HepG2 (cell line): Measurements from ENCODE around the gene FSD2. TPM values are rescaled to one million over a fixed set of nuclear protein-coding genes. Genes with fewer than 3 reads are reported as not detected.

Experiments used
- ATF1 ChIP-seq: IDR thresholded peaks from 2 replicates; pipeline ENCODE4 v1.6.1; 2016; ENCODE audit warnings: mild to moderate bottlenecking, control low read depth
- BHLHE40 ChIP-seq: IDR thresholded peaks from 2 replicates; pipeline ENCODE4 v1.6.1; 2011; ENCODE audit warnings: low read length, improper control_type of control experiment
- DMAP1 ChIP-seq: IDR thresholded peaks from 2 replicates; pipeline ENCODE4 v1.6.1; 2016
- ELF3 ChIP-seq: IDR thresholded peaks from 2 replicates; pipeline ENCODE4 v1.6.1; 2016; ENCODE audit warnings: missing genetic modification reagents, missing compliant biosample characterization
- FIP1L1 ChIP-seq: fragments of 200-400 bp; formaldehyde crosslinking; IDR thresholded peaks from 2 replicates; pipeline ENCODE4 v1.6.1; 2018; ENCODE audit warnings: low read depth, mild to moderate bottlenecking, low read length, moderate library complexity, borderline replicate concordance; ENCODE audit not compliant: insufficient read depth
- KLF15 ChIP-seq: sonication (generic); formaldehyde crosslinking; IDR thresholded peaks from 2 replicates; pipeline ENCODE4 v1.8.1; 2023; ENCODE audit warnings: borderline replicate concordance, mild to moderate bottlenecking, inconsistent platforms, missing genetic modification reagents, mixed read lengths
- NFE2L1 ChIP-seq: sonication (generic); formaldehyde crosslinking; IDR thresholded peaks from 2 replicates; pipeline ENCODE4 v1.4.0; 2020; ENCODE audit warnings: missing genetic modification reagents, mild to moderate bottlenecking, borderline replicate concordance
- POLR2G ChIP-seq: fragments of 200-400 bp; formaldehyde crosslinking; IDR thresholded peaks from 2 replicates; pipeline ENCODE4 v1.6.1; 2018; ENCODE audit warnings: mild to moderate bottlenecking, low read depth, low read length, moderate library complexity
- SIX4 ChIP-seq: sonication (generic); formaldehyde crosslinking; IDR thresholded peaks from 2 replicates; pipeline ENCODE4 v1.4.0; 2020; ENCODE audit warnings: missing genetic modification reagents
- SNAPC2 ChIP-seq: sonication (generic); formaldehyde crosslinking; IDR thresholded peaks from 2 replicates; pipeline ENCODE4 v1.8.1; 2022; ENCODE audit warnings: mild to moderate bottlenecking, missing genetic modification reagents
- SP2 ChIP-seq: sonication (generic); formaldehyde crosslinking; IDR thresholded peaks from 2 replicates; pipeline ENCODE4 v1.5.1; 2020; ENCODE audit warnings: mild to moderate bottlenecking, missing genetic modification reagents
- TGIF2 ChIP-seq: IDR thresholded peaks from 2 replicates; pipeline ENCODE4 v1.6.1; 2016; ENCODE audit warnings: control low read depth, missing compliant biosample characterization
- ZFY ChIP-seq: sonication (generic); formaldehyde crosslinking; IDR thresholded peaks from 2 replicates; pipeline ENCODE4 v1.4.0; 2020; ENCODE audit warnings: missing genetic modification reagents
- ZNF253 ChIP-seq: sonication (generic); formaldehyde crosslinking; IDR thresholded peaks from 2 replicates; pipeline ENCODE4 v1.8.0; 2022; ENCODE audit warnings: mild to moderate bottlenecking, missing genetic modification reagents, borderline replicate concordance
- ZNF256 ChIP-seq: sonication (generic); formaldehyde crosslinking; conservative IDR thresholded peaks from 2 replicates; pipeline ENCODE4 v1.4.0; 2020; ENCODE audit warnings: missing genetic modification reagents
- ZNF619 ChIP-seq: sonication (generic); formaldehyde crosslinking; IDR thresholded peaks from 2 replicates; pipeline ENCODE4 v1.4.0; 2020; ENCODE audit warnings: mild to moderate bottlenecking, missing genetic modification reagents
- ZNF747 ChIP-seq: sonication (generic); formaldehyde crosslinking; IDR thresholded peaks from 2 replicates; pipeline ENCODE4 v1.8.1; 2023; ENCODE audit warnings: missing genetic modification reagents, mild to moderate bottlenecking, borderline replicate concordance
- ZNF816 ChIP-seq: sonication (generic); formaldehyde crosslinking; IDR thresholded peaks from 2 replicates; pipeline ENCODE4 v1.8.0; 2022; ENCODE audit warnings: missing genetic modification reagents, mild to moderate bottlenecking, borderline replicate concordance
- polyA plus RNA-seq, 8 experiments: library from polyadenylated mRNA; depleted of rRNA in 3 of 8; stranded (reverse) in 7 of 8; unstranded in 1 of 8; fragments of >200 nt; fragmentation: Illumina TruSeq in 4 of 8; extraction: Trizol in 4 of 8; gene quantifications; 2 replicates each; pipeline versions ENCODE4 v1.2.1 to v1.2.3, GENCODE V29; 2011 to 2016; ENCODE audit warnings: low read depth in 4 of 8, missing spikeins in 1 of 8, mixed read lengths in 1 of 8; ENCODE audit not compliant: insufficient read depth in 1 of 8
- total RNA-seq, 5 experiments: library from RNA; depleted of rRNA; stranded (reverse); fragments of >200 nt; fragmentation: Illumina TruSeq; extraction: Trizol; gene quantifications; 2 replicates each; pipeline ENCODE4 v1.2.3, GENCODE V29; 2016; ENCODE audit warnings: low read depth in 1 of 5
- TF ChIP-seq, protein P1 (sequence below): sonication (generic); formaldehyde crosslinking; conservative IDR thresholded peaks from 2 replicates; pipeline ENCODE4 v1.8.0; 2022; ENCODE audit warnings: missing genetic modification reagents
- TF ChIP-seq, protein P2 (sequence below): sonication (generic); formaldehyde crosslinking; IDR thresholded peaks from 2 replicates; pipeline ENCODE4 v1.8.0; 2022; ENCODE audit warnings: mild to moderate bottlenecking, missing genetic modification reagents, moderate library complexity
- TF ChIP-seq, protein P3 (sequence below): sonication (generic); formaldehyde crosslinking; IDR thresholded peaks from 2 replicates; pipeline ENCODE4 v1.9.0; 2021; ENCODE audit warnings: missing genetic modification reagents, borderline replicate concordance
- TF ChIP-seq, protein P4 (sequence below): sonication (generic); formaldehyde crosslinking; conservative IDR thresholded peaks from 2 replicates; pipeline ENCODE4 v1.4.0; 2020; ENCODE audit warnings: mild to moderate bottlenecking, missing genetic modification reagents, moderate library complexity

FSD2 gene
- total and polyA plus RNA-seq, 2 of the 13 experiments (the other 11 are each of a cell fraction or from before 2014, with no cell fraction given) = not detected

DNA sequence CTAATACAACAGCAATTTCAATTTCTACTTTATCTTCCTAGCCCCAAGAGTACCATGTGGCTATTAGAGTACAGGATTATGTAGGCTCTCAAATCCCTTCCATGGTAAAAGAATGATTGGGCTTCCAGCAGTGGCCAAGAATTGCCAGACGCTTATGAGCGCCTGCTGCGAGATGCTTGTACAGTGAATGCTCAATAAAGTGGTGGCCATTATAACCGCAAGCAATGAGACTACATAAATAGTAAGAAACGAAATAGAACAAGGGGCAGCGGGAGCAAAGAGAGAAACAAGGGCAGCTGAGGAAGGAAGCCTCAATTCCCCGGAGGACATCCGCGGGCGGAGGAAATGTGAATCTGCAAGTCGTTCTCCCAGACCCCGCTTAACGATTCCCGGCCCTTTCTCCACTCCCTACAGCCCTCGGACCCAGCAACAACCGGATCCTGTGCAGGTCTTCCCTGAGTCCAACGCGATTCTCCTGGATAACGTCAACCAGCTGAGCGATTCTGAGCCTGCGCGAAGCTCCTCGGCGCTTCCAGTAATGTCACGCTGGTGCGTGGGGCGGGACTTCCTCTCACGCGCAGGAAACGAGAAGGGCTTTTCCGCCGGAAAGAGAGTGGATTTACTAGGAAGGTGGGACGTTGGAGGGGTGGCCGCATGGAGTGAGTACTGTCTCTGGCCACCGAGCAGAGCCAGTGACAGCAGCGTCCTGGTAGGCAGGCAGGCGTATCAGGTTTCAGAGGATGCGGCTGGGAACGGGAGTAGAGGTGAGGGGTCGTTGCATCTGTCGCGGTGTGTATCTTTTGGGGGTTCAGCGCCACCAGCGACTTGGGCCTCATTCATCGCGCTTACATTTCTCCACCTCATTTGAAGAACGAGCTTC lies 55.7 kb downstream of the FSD2 start (continued):
- 0 out of 2 replicates have a peak, but pooled peaks have one; percentile 46 for TF ChIP-seq ZNF256 (CRISPR knock-in tag)
- TF ChIP-seq NFE2L1 = no peak
- TF ChIP-seq BHLHE40 = peak; percentile 56
- TF ChIP-seq ATF1 (CRISPR knock-in tag) = peak; percentile 76
- TF ChIP-seq DMAP1 (CRISPR knock-in tag) = peak; percentile 92
- 0 out of 2 replicates have a peak, but pooled peaks have one; percentile 55 for TF ChIP-seq TGIF2 (CRISPR knock-in tag)
- no peak for TF ChIP-seq ZNF619 (CRISPR knock-in tag)
- TF ChIP-seq POLR2G = peak; percentile 97
- no peak for TF ChIP-seq ZNF253 (CRISPR knock-in tag)
- TF ChIP-seq ZNF747 (CRISPR knock-in tag) = peak; percentile 84; the same call in 1 of the 2 replicates
- peak; percentile 39; the same call in 1 of the 2 replicates for TF ChIP-seq ZNF816
- peak; percentile 86; the same call in 1 of the 2 replicates for TF ChIP-seq ZFY (CRISPR knock-in tag)
- TF ChIP-seq SNAPC2 = 0 out of 2 replicates have a peak, but pooled peaks have one; percentile 58
- peak; percentile 66 for TF ChIP-seq ELF3 (CRISPR knock-in tag)
- peak; percentile 94 for TF ChIP-seq SP2 (CRISPR knock-in tag)
- TF ChIP-seq, protein P1, sequence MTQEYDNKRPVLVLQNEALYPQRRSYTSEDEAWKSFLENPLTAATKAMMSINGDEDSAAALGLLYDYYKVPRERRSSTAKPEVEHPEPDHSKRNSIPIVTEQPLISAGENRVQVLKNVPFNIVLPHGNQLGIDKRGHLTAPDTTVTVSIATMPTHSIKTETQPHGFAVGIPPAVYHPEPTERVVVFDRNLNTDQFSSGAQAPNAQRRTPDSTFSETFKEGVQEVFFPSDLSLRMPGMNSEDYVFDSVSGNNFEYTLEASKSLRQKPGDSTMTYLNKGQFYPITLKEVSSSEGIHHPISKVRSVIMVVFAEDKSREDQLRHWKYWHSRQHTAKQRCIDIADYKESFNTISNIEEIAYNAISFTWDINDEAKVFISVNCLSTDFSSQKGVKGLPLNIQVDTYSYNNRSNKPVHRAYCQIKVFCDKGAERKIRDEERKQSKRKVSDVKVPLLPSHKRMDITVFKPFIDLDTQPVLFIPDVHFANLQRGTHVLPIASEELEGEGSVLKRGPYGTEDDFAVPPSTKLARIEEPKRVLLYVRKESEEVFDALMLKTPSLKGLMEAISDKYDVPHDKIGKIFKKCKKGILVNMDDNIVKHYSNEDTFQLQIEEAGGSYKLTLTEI (CRISPR knock-in tag) = no peak
- peak; percentile 82 for TF ChIP-seq SIX4
- TF ChIP-seq, protein P2, sequence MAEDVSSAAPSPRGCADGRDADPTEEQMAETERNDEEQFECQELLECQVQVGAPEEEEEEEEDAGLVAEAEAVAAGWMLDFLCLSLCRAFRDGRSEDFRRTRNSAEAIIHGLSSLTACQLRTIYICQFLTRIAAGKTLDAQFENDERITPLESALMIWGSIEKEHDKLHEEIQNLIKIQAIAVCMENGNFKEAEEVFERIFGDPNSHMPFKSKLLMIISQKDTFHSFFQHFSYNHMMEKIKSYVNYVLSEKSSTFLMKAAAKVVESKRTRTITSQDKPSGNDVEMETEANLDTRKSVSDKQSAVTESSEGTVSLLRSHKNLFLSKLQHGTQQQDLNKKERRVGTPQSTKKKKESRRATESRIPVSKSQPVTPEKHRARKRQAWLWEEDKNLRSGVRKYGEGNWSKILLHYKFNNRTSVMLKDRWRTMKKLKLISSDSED (CRISPR knock-in tag) = no peak
- TF ChIP-seq, protein P3, sequence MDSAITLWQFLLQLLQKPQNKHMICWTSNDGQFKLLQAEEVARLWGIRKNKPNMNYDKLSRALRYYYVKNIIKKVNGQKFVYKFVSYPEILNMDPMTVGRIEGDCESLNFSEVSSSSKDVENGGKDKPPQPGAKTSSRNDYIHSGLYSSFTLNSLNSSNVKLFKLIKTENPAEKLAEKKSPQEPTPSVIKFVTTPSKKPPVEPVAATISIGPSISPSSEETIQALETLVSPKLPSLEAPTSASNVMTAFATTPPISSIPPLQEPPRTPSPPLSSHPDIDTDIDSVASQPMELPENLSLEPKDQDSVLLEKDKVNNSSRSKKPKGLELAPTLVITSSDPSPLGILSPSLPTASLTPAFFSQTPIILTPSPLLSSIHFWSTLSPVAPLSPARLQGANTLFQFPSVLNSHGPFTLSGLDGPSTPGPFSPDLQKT (CRISPR knock-in tag) = no peak
- TF ChIP-seq FIP1L1 = no peak
- TF ChIP-seq, protein P4, sequence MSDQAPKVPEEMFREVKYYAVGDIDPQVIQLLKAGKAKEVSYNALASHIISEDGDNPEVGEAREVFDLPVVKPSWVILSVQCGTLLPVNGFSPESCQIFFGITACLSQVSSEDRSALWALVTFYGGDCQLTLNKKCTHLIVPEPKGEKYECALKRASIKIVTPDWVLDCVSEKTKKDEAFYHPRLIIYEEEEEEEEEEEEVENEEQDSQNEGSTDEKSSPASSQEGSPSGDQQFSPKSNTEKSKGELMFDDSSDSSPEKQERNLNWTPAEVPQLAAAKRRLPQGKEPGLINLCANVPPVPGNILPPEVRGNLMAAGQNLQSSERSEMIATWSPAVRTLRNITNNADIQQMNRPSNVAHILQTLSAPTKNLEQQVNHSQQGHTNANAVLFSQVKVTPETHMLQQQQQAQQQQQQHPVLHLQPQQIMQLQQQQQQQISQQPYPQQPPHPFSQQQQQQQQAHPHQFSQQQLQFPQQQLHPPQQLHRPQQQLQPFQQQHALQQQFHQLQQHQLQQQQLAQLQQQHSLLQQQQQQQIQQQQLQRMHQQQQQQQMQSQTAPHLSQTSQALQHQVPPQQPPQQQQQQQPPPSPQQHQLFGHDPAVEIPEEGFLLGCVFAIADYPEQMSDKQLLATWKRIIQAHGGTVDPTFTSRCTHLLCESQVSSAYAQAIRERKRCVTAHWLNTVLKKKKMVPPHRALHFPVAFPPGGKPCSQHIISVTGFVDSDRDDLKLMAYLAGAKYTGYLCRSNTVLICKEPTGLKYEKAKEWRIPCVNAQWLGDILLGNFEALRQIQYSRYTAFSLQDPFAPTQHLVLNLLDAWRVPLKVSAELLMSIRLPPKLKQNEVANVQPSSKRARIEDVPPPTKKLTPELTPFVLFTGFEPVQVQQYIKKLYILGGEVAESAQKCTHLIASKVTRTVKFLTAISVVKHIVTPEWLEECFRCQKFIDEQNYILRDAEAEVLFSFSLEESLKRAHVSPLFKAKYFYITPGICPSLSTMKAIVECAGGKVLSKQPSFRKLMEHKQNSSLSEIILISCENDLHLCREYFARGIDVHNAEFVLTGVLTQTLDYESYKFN (CRISPR knock-in tag) = peak; percentile 62
- no peak for TF ChIP-seq KLF15 (CRISPR knock-in tag)
